ENCODE measurements around the gene ARHGAP6.

- TF ChIP-seq CTCF (IDR thresholded peaks at IDR 0.05) (no peak), POLR2A (IDR thresholded peaks at IDR 0.05) (no peak)
Measured at GRCh38 chrX:11647138-11647537, 18.6 kb downstream of the ARHGAP6 start.
